HG02642 (cell line): ENCODE measurements around the gene GRIN2D.

Source experiments
- ATAC-seq: cut with Tn5 transposase; IDR thresholded peaks from one replicate; pipeline ENCODE4 v1.9.1; 2021; ENCODE audit warnings: mild to moderate bottlenecking; ENCODE audit not compliant: unreplicated experiment, poor library complexity

The GRIN2D gene

DNA sequence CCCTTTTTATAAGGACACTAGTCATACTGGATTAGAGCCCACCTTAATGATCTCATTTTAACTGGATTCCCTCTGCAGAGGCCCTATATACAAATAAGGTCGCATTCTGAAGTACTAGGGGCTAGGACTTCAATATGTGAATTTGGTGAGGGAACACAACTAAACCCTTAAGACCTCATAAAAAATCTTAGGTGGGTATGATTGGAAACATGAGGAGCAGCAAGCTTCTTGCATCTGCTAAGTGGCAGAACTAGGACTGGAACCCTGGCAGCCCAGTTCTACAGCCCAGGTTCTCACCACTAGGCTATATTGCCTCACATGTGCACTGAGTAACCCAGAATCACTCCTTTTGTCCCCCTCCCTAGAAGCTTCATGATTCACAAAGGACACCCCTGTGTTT lies 35.2 kb downstream of the GRIN2D start:
- ATAC-seq = no peak

DNA sequence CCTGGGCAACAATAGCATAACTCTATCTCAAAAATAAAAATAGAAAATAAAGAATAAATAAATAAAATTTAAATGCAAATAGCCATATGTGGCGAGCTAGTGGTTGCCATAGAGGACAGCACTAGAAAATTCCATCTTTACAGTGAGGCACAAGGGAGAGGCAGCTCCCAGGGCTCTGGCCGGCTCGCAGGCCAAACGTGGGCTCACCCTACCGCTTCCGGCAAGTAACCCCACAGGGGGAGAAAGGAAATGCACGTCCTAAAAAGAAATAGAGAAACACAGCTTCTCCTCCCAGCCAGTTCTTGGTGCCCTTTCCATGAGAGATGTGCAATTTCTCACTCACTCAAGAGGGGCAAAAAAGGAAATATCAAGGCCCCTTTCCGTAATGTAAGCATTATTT lies 39.9 kb downstream of the GRIN2D start:
- ATAC-seq = no peak

DNA sequence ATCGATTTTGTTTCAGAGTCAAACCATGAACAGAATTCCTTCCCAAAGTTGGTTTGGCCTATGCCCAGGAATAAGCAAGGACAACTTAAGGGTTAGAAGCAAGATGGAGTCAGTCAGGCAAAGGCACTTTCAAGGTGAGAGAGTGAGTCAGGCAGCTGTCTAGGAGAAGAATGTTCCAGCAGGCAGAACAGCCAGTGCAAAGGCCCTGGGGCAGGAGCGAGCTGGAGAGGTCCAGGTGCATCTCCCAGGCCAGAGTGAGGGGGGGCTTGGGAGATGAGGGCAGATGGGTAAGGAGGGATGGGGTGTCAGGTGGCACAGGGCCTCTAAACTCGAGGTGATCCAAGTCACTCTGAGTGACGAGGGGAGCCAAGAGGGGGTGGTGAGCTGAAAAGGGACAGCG lies 43.1 kb downstream of the GRIN2D start:
- no peak for ATAC-seq

DNA sequence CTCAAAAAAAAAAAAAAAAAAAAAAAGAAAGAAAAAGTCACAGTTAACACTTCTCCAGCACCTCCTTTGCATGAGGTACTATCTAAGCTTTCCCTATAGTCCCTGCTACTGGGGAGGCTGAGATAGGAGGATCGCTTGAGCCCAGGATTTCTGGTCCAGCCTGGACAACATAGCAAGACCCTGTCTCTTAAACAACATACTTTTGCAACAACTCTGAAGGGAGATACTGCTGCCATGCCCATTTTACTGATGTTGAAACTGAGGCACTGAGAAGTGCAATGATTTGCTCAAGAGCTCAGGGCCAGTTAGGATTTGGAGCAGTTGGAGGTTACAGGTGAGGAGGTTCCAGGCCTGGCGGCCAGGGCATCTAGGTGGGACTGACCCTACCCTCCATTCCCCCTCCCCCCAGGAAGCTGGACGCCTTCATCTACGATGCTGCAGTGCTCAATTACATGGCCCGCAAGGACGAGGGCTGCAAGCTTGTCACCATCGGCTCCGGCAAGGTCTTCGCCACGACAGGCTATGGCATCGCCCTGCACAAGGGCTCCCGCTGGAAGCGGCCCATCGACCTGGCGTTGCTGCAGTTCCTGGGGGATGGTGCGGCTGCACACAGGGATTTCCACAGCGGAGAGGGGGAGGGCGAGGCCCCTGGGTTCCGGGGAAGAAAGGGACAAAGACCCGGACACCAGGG lies 48.0 kb downstream of the GRIN2D start:
- no peak for ATAC-seq

DNA sequence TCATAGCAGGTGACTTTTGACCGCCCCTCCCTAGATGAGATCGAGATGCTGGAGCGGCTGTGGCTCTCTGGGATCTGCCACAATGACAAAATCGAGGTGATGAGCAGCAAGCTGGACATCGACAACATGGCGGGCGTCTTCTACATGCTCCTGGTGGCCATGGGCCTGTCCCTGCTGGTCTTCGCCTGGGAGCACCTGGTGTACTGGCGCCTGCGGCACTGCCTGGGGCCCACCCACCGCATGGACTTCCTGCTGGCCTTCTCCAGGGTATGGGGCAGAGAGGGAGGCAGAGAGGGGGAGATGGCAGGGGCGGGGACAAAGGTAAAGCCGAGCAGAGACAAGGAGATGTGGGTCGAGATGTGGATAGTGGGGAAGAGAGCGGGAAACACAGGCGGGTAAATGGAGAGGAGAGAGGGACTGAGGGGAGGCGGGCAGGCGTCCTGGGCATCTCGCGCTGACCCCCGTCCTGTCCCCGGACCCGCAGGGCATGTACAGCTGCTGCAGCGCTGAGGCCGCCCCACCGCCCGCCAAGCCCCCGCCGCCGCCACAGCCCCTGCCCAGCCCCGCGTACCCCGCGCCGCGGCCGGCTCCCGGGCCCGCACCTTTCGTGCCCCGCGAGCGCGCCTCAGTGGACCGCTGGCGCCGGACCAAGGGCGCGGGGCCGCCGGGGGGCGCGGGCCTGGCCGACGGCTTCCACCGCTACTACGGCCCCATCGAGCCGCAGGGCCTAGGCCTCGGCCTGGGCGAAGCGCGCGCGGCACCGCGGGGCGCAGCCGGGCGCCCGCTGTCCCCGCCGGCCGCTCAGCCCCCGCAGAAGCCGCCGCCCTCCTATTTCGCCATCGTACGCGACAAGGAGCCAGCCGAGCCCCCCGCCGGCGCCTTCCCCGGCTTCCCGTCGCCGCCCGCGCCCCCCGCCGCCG lies 48.9 kb downstream of the GRIN2D start:
- ATAC-seq = no peak

DNA sequence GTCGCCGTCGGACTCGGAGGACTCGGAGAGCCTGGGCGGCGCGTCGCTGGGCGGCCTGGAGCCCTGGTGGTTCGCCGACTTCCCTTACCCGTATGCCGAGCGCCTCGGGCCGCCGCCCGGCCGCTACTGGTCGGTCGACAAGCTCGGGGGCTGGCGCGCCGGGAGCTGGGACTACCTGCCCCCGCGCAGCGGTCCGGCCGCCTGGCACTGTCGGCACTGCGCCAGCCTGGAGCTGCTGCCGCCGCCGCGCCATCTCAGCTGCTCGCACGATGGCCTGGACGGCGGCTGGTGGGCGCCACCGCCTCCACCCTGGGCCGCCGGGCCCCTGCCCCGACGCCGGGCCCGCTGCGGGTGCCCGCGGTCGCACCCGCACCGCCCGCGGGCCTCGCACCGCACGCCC lies 49.8 kb downstream of the GRIN2D start:
- ATAC-seq = no peak
